ENCODE data around the gene DCBLD1.

DNA sequence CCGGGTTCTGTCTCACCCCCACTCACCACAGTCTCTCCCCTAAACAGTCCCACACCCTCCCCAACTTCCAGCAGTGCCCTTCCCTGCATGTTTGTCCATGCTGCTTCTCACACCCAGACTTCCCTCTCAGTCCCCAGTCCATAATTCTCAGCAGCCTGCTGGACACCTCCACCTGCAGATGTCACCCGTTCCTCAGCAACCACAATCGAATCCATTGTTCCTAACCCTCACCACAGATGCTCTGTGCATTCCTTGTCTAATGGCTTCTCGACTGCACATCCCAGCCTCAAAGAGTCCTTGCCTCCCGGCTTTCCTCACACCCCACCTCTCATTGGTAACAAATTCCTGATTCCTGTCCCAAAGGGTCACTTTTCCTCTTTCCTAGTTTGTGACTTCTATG, 64.2 kb downstream of the DCBLD1 start:
- TF ChIP-seq CTCF (IDR thresholded peaks at IDR 0.05) (no peak), POLR2A (IDR thresholded peaks at IDR 0.05) (no peak)

Measured in Peyer's patch (tissue), 4 donors.